MCF 10A (cell line): ENCODE measurements around the gene GAMT. TPM values are rescaled to one million over a fixed set of nuclear protein-coding genes. Genes with fewer than 3 reads are reported as not detected.

ENCODE experiments used
- BruUV-seq: library from RNA; stranded (reverse); fragments of 400-500 nt; replicated peaks from 2 replicates; lab custom pipeline; 2021; lab: Mats Ljungman, UMichigan
- CTCF ChIA-PET: fragments of 300-600 bp; sonication (Branson Sonifier 250); formaldehyde crosslinking; extraction: SDS; loops from one replicate; lab custom pipeline; 2021; ENCODE audit warnings: antibody characterized with exemption, inconsistent platforms; lab: Yijun Ruan, JAX
- POLR2A ChIA-PET: fragments of 300-600, 350-650 bp; sonication (Branson Sonifier 250); formaldehyde crosslinking; extraction: SDS; loops from one replicate; lab custom pipeline; 2020; ENCODE audit warnings: antibody characterized with exemption, inconsistent platforms; lab: Yijun Ruan, JAX
- DNase-seq: peaks from one replicate; pipeline ENCODE4 v3.0.0-alpha.2; 2018; ENCODE audit not compliant: unreplicated experiment
- H3K27ac Mint-ChIP-seq: one replicate; pipeline ENCODE4 v1.8.0; 2022; ENCODE audit warnings: mild to moderate bottlenecking, low read depth, mixed read lengths; ENCODE audit not compliant: unreplicated experiment
- H3K27me3 Mint-ChIP-seq: one replicate; pipeline ENCODE4 v1.8.0; 2022; ENCODE audit warnings: mixed read lengths; ENCODE audit not compliant: insufficient read depth, unreplicated experiment
- H3K36me3 Mint-ChIP-seq: one replicate; pipeline ENCODE4 v1.8.0; 2022; ENCODE audit warnings: mild to moderate bottlenecking, moderate library complexity, mixed read lengths; ENCODE audit not compliant: insufficient read depth, unreplicated experiment
- H3K4me1 Mint-ChIP-seq: one replicate; pipeline ENCODE4 v1.8.0; 2022; ENCODE audit warnings: mixed read lengths; ENCODE audit not compliant: insufficient read depth, unreplicated experiment
- H3K4me3 Mint-ChIP-seq: one replicate; pipeline ENCODE4 v1.8.0; 2022; ENCODE audit warnings: mild to moderate bottlenecking, moderate library complexity, mixed read lengths; ENCODE audit not compliant: unreplicated experiment
- H3K9me3 Mint-ChIP-seq: one replicate; pipeline ENCODE4 v1.8.0; 2022; ENCODE audit warnings: mixed read lengths; ENCODE audit not compliant: unreplicated experiment
- intact Hi-C: fragments of 100-400 bp; cut with micrococcal nuclease; formaldehyde crosslinking; loops from 2 replicates; pipeline ENCODE4 v1.14.1; 2022
- total RNA-seq: library from RNA; stranded (reverse); gene quantifications from 2 replicates; pipeline ENCODE4 v1.2.3, GENCODE V29; 2022
- TF ChIP-seq, protein P1 (sequence below): fragments of 200-600 bp; IDR thresholded peaks from one replicate; pipeline ENCODE4 v1.8.0; 2022; ENCODE audit warnings: antibody characterized with exemption, mild to moderate bottlenecking; ENCODE audit not compliant: unreplicated experiment

Gene GAMT
- total RNA-seq, 1 experiment from 2014 or later, result 7.0 TPM

- Mint-ChIP-seq H3K27me3 (no peaks in the 10 kb centered on the region), H3K9me3 (no peaks in the 10 kb centered on the region), H3K4me1 (peaks cover 24% of the 10 kb centered on the region), H3K27ac (peak overlapping the region; percentile 85), H3K4me3 (peak overlapping the region; percentile 88), H3K36me3 (peaks cover 22% of the 10 kb centered on the region)
- intact Hi-C loops, result no loop called here
- peak; percentile 35 for DNase-seq
- TF ChIP-seq, protein P1, sequence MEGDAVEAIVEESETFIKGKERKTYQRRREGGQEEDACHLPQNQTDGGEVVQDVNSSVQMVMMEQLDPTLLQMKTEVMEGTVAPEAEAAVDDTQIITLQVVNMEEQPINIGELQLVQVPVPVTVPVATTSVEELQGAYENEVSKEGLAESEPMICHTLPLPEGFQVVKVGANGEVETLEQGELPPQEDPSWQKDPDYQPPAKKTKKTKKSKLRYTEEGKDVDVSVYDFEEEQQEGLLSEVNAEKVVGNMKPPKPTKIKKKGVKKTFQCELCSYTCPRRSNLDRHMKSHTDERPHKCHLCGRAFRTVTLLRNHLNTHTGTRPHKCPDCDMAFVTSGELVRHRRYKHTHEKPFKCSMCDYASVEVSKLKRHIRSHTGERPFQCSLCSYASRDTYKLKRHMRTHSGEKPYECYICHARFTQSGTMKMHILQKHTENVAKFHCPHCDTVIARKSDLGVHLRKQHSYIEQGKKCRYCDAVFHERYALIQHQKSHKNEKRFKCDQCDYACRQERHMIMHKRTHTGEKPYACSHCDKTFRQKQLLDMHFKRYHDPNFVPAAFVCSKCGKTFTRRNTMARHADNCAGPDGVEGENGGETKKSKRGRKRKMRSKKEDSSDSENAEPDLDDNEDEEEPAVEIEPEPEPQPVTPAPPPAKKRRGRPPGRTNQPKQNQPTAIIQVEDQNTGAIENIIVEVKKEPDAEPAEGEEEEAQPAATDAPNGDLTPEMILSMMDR, result no peak
- ChIA-PET CTCF (no interaction called here), POLR2A (interaction anchor here (0.9 to 2.3 kb wide), 4 partner anchors 26 to 167 kb away, joined by 3 to 10 read pairs (median 4); partner anchors contain the start of genes ATP5F1D and FAM174C)
- BruUV-seq, result TSS peak; percentile 35
Observed at GRCh38 chr19:1408300-1409203, 7.2 kb upstream of the GAMT start.

GRCh38 chr19:1407528-1408299 is 6.4 kb upstream of the GAMT start, which contains the start of gene DAZAP1:
DAZAP1 (plus strand) TSS chr19:1407586; CDS start chr19:1407774, 188 bp downstream.
- H3K27me3 Mint-ChIP-seq, result no peaks in the 10 kb centered on the region
- no peak for DNase-seq
- no TSS peak for BruUV-seq
- peaks cover 32% of the 10 kb centered on the region for H3K4me1 Mint-ChIP-seq
- ChIA-PET CTCF (no interaction called here), POLR2A (no interaction called here)
- peaks cover 17% of the 10 kb centered on the region for H3K36me3 Mint-ChIP-seq
- no peak within 1 kb of the TSS for H3K27ac Mint-ChIP-seq
- H3K4me3 Mint-ChIP-seq, result peak within 1 kb of the TSS; percentile 88
- TF ChIP-seq, protein P1, result no peak
- no peaks in the 10 kb centered on the region for H3K9me3 Mint-ChIP-seq
- intact Hi-C loops, result no loop called here

GRCh38 chr19:1406774-1407527 is 5.6 kb upstream of the GAMT start:
- TF ChIP-seq, protein P1, result peak; percentile 44
- TSS peak; percentile 75 for BruUV-seq
- peak overlapping the region; percentile 76 for H3K4me3 Mint-ChIP-seq
- peaks cover 14% of the 10 kb centered on the region for H3K36me3 Mint-ChIP-seq
- no peaks in the 10 kb centered on the region for H3K27me3 Mint-ChIP-seq
- peak; percentile 99 for DNase-seq
- POLR2A ChIA-PET, result no interaction called here
- intact Hi-C loops, result no loop called here
- H3K27ac Mint-ChIP-seq, result no peak overlapping the region
- H3K9me3 Mint-ChIP-seq, result no peaks in the 10 kb centered on the region
- CTCF ChIA-PET, result no interaction called here
- H3K4me1 Mint-ChIP-seq, result peaks cover 35% of the 10 kb centered on the region
